WTC11 (cell line): ENCODE measurements around the gene MVK.

Experiments
- CBFB ChIP-seq: sonication (generic); formaldehyde crosslinking; IDR thresholded peaks from 2 replicates; pipeline ENCODE4 v1.8.1; 2022; ENCODE audit warnings: mild to moderate bottlenecking, low read depth, missing genetic modification reagents
- ESRRA ChIP-seq: sonication (generic); formaldehyde crosslinking; IDR thresholded peaks from 2 replicates; pipeline ENCODE4 v1.8.1; 2022; ENCODE audit warnings: mild to moderate bottlenecking, missing genetic modification reagents, borderline replicate concordance
- ETV6 ChIP-seq: sonication (generic); formaldehyde crosslinking; IDR thresholded peaks from 2 replicates; pipeline ENCODE4 v1.8.1; 2022; ENCODE audit warnings: mild to moderate bottlenecking, missing genetic modification reagents
- MXD4 ChIP-seq: fragments of 250-450 bp; sonication (Bioruptor Pico); IDR thresholded peaks from 2 replicates; pipeline ENCODE4 v1.8.0; 2021; ENCODE audit warnings: mild to moderate bottlenecking, moderate library complexity, borderline replicate concordance
- NFE2L1 ChIP-seq: sonication (generic); formaldehyde crosslinking; IDR thresholded peaks from 2 replicates; pipeline ENCODE4 v1.8.1; 2023; ENCODE audit warnings: missing genetic modification reagents
- SP1 ChIP-seq: sonication (generic); formaldehyde crosslinking; conservative IDR thresholded peaks from 2 replicates; pipeline ENCODE4 v1.8.1; 2022; ENCODE audit warnings: missing genetic modification reagents
- USF2 ChIP-seq: sonication (generic); formaldehyde crosslinking; IDR thresholded peaks from 2 replicates; pipeline ENCODE4 v1.8.1; 2023; ENCODE audit warnings: mild to moderate bottlenecking, missing genetic modification reagents, moderate library complexity
- ZBTB21 ChIP-seq: sonication (generic); formaldehyde crosslinking; IDR thresholded peaks from 2 replicates; pipeline ENCODE4 v1.8.1; 2023; ENCODE audit warnings: mild to moderate bottlenecking, missing genetic modification reagents, borderline replicate concordance
- ZNF263 ChIP-seq: sonication (generic); formaldehyde crosslinking; IDR thresholded peaks from 2 replicates; pipeline ENCODE4 v1.8.1; 2022; ENCODE audit warnings: low read depth, mild to moderate bottlenecking, moderate library complexity, missing genetic modification reagents
- TF ChIP-seq, protein P1 (sequence below): fragments of 200-600 bp; IDR thresholded peaks from 2 replicates; pipeline ENCODE4 v1.8.0; 2022; ENCODE audit warnings: antibody characterized with exemption
- TF ChIP-seq, protein P2 (sequence below): sonication (generic); formaldehyde crosslinking; IDR thresholded peaks from 2 replicates; pipeline ENCODE4 v1.8.1; 2023; ENCODE audit warnings: mild to moderate bottlenecking, missing genetic modification reagents

- no peak for TF ChIP-seq ZBTB21 (CRISPR knock-in tag)
- TF ChIP-seq USF2 (CRISPR knock-in tag) = no peak
- TF ChIP-seq, protein P1, sequence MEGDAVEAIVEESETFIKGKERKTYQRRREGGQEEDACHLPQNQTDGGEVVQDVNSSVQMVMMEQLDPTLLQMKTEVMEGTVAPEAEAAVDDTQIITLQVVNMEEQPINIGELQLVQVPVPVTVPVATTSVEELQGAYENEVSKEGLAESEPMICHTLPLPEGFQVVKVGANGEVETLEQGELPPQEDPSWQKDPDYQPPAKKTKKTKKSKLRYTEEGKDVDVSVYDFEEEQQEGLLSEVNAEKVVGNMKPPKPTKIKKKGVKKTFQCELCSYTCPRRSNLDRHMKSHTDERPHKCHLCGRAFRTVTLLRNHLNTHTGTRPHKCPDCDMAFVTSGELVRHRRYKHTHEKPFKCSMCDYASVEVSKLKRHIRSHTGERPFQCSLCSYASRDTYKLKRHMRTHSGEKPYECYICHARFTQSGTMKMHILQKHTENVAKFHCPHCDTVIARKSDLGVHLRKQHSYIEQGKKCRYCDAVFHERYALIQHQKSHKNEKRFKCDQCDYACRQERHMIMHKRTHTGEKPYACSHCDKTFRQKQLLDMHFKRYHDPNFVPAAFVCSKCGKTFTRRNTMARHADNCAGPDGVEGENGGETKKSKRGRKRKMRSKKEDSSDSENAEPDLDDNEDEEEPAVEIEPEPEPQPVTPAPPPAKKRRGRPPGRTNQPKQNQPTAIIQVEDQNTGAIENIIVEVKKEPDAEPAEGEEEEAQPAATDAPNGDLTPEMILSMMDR = no peak
- TF ChIP-seq CBFB (CRISPR knock-in tag) = no peak
- no peak for TF ChIP-seq SP1 (CRISPR knock-in tag)
- no peak for TF ChIP-seq MXD4 (CRISPR knock-in tag)
- TF ChIP-seq ETV6 = no peak
- TF ChIP-seq ESRRA (CRISPR knock-in tag) = no peak
- no peak for TF ChIP-seq ZNF263
- no peak for TF ChIP-seq NFE2L1 (CRISPR knock-in tag)
- TF ChIP-seq, protein P2, sequence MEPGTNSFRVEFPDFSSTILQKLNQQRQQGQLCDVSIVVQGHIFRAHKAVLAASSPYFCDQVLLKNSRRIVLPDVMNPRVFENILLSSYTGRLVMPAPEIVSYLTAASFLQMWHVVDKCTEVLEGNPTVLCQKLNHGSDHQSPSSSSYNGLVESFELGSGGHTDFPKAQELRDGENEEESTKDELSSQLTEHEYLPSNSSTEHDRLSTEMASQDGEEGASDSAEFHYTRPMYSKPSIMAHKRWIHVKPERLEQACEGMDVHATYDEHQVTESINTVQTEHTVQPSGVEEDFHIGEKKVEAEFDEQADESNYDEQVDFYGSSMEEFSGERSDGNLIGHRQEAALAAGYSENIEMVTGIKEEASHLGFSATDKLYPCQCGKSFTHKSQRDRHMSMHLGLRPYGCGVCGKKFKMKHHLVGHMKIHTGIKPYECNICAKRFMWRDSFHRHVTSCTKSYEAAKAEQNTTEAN = no peak
These were observed 48.4 kb upstream of the MVK start for GRCh38 chr12:109525279-109525585.
